Peyer's patch (tissue), 4 donors: ENCODE measurements around the gene IFNA1. TPM values are rescaled to one million over a fixed set of nuclear protein-coding genes. Genes with fewer than 3 reads are reported as not detected.

Experiments
- DNase-seq, 3 donors: peaks; one replicate each; pipeline ENCODE4 v3.0.0-alpha.2; 2017 to 2019
- H3K27ac ChIP-seq, 4 donors: fragments of 200-600 bp; sonication (generic); one replicate each; pipeline ENCODE4 v1.5.1; 2016 to 2019
- H3K27me3 ChIP-seq, 2 donors: fragments of 200-600 bp; sonication (generic); one replicate each; pipeline ENCODE4 v1.5.1; 2019
- H3K36me3 ChIP-seq, 3 donors: fragments of 200-600 bp; sonication (generic); one replicate each; pipeline ENCODE4 v1.5.1; 2016 to 2019
- H3K4me1 ChIP-seq, 4 donors: fragments of 200-600 bp; sonication (generic); one replicate each; pipeline ENCODE4 v1.5.1; 2016 to 2019
- H3K4me3 ChIP-seq, 4 donors: fragments of 200-600 bp; sonication (generic); 1 replicate in 3 of 4; 2 replicates in 1 of 4; pipeline ENCODE4 v1.5.1; 2016 to 2019; ENCODE audit warnings: mild to moderate bottlenecking in 1 of 4
- H3K9me3 ChIP-seq, 4 donors: fragments of 200-600 bp; sonication (generic); one replicate each; pipeline ENCODE4 v1.5.1; 2016 to 2019; ENCODE audit warnings: mild to moderate bottlenecking in 1 of 4
- POLR2A ChIP-seq, 2 donors: fragments of 450-650 bp; IDR thresholded peaks; one replicate each; pipeline ENCODE4 v1.5.1; 2017; ENCODE audit warnings: antibody characterized with exemption in 2 of 2, mild to moderate bottlenecking in 2 of 2, moderate library complexity in 2 of 2
- total RNA-seq, 4 donors: library from RNA; depleted of rRNA; stranded (reverse); fragments of >200 nt; gene quantifications; one replicate each; pipeline ENCODE4 v1.1.0, GENCODE V29; 2016
- TF ChIP-seq, protein P1 (sequence below), 6 experiments: fragments of 450-650 bp in 4 of 6; fragments of 200-600 bp in 2 of 6; sonication (generic) in 1 of 6; IDR thresholded peaks; one replicate each; pipeline ENCODE4 v1.5.1; 2017 to 2019; ENCODE audit warnings: antibody characterized with exemption in 6 of 6, mild to moderate bottlenecking in 3 of 6, moderate library complexity in 1 of 6

The IFNA1 gene
- total RNA-seq, 4 donors from 2014 or later = not detected

DNA sequence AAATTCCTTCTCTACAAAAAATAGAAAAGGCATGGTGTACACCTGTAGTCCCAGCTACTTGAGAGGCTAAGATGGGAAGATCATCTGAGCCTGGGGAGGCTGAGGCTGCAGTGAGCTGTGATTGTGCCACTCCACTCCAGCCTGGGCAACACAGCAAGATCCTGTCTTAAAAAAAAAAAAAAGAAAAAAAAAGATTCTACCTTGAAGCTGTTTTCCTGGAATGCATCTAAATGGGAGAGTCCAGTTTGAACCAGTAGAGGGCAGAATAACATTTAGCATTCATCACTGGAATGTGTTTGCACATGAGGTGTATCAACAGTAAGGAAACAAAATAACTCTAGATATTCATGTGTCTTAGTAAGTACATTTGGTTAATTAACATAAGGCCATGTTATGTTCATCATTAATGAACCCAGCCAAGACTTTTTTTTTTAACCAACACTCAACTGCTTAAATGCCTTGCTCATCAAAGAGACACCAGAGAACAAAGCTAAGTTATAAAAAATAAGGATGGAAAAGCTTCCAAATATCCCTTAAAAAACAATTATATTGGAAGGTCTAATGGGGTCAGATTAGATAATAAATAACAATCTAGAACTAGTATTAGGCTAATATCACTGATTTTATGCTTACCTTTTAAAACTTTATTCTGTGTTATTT lies 25.8 kb downstream of the IFNA1 start:
- Histone ChIP-seq H3K4me1 (no peaks in the 10 kb centered on the region), H3K9me3 (peaks cover 0 to 6% (median 0%) of the 10 kb centered on the region in 4 donors), H3K4me3 (no peak overlapping the region), H3K27me3 (no peaks in the 10 kb centered on the region), H3K27ac (no peak overlapping the region), H3K36me3 (no peaks in the 10 kb centered on the region)
- DNase-seq = no peak
- TF ChIP-seq, protein P1, sequence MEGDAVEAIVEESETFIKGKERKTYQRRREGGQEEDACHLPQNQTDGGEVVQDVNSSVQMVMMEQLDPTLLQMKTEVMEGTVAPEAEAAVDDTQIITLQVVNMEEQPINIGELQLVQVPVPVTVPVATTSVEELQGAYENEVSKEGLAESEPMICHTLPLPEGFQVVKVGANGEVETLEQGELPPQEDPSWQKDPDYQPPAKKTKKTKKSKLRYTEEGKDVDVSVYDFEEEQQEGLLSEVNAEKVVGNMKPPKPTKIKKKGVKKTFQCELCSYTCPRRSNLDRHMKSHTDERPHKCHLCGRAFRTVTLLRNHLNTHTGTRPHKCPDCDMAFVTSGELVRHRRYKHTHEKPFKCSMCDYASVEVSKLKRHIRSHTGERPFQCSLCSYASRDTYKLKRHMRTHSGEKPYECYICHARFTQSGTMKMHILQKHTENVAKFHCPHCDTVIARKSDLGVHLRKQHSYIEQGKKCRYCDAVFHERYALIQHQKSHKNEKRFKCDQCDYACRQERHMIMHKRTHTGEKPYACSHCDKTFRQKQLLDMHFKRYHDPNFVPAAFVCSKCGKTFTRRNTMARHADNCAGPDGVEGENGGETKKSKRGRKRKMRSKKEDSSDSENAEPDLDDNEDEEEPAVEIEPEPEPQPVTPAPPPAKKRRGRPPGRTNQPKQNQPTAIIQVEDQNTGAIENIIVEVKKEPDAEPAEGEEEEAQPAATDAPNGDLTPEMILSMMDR (IDR thresholded peaks at IDR 0.05) = peak in 4 of 6 experiments; percentile 59 to 81 (median 78)
- no peak for TF ChIP-seq POLR2A (IDR thresholded peaks at IDR 0.05)

DNA sequence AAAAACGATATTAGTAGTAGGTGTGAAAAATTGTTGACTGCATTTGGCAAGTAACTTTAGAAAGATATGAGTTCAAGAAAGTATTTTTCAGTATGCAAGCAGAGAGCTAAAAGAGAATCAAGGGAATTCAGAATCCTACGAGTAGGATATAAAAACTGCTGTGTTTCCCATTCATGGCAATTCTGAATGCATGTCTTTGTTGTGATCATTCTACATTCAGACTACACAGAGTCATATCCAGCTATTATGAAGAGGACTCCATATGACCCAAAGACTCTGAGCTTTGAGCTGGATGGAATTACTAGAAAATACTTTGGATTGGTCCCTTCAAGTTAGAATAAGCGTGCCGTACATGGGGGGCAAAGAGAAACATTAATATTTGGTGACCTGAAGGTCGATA lies 29.9 kb downstream of the IFNA1 start:
- TF ChIP-seq, protein P1 (IDR thresholded peaks at IDR 0.05) = no peak
- no peak for TF ChIP-seq POLR2A (IDR thresholded peaks at IDR 0.05)
- H3K36me3 ChIP-seq = no peaks in the 10 kb centered on the region
- H3K4me3 ChIP-seq = no peak overlapping the region
- DNase-seq = no peak
- H3K27me3 ChIP-seq = no peaks in the 10 kb centered on the region
- no peaks in the 10 kb centered on the region for H3K9me3 ChIP-seq
- no peaks in the 10 kb centered on the region for H3K4me1 ChIP-seq
- H3K27ac ChIP-seq = no peak overlapping the region

DNA sequence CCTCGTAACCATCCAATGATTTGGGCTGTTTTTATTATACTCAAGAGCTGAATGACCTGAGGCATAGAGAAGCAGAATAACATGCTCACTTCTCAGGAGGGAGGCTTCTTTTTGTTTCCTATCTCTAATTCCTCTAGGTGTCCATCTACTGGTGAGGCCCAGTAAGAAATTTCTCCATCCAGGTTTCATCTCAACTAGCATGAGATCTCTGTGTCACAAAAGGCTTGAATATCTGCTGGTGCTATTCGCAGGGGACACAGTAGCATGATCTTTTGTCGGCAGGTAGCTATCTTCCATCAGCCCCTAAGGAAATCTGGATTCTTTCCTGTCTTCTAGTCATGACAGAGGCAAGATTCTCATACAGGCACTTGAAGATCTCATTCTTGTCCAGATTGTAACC lies 33.0 kb downstream of the IFNA1 start:
- Histone ChIP-seq H3K4me3 (no peak overlapping the region), H3K36me3 (no peaks in the 10 kb centered on the region), H3K4me1 (no peaks in the 10 kb centered on the region), H3K9me3 (no peaks in the 10 kb centered on the region), H3K27ac (no peak overlapping the region), H3K27me3 (no peaks in the 10 kb centered on the region)
- DNase-seq = no peak
- no peak for TF ChIP-seq POLR2A (IDR thresholded peaks at IDR 0.05)
- TF ChIP-seq, protein P1 (IDR thresholded peaks at IDR 0.05) = no peak

DNA sequence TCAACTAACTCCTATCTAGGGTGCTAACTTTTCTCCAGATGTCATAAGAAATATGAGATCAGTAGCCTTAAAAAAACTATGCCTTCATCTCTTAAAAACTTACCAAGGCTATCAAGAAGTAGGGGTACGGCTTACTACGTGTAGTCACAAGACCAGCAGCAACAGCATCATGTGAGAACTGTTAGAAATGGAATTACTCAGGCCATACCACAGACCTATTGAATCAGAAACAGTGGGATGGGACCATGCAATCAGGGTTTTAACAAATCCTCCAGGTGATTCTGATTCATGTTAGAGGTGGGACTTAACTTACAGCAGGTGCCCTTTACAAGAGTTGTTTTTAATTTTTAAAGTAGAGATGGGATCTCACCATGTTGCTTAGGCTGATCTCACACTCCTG lies 37.2 kb downstream of the IFNA1 start:
- H3K9me3 ChIP-seq = no peaks in the 10 kb centered on the region
- H3K27ac ChIP-seq = no peak overlapping the region
- no peaks in the 10 kb centered on the region for H3K4me1 ChIP-seq
- H3K36me3 ChIP-seq = no peaks in the 10 kb centered on the region
- no peak for DNase-seq
- no peaks in the 10 kb centered on the region for H3K27me3 ChIP-seq
- H3K4me3 ChIP-seq = no peak overlapping the region
- TF ChIP-seq POLR2A (IDR thresholded peaks at IDR 0.05) = no peak
- TF ChIP-seq, protein P1 (IDR thresholded peaks at IDR 0.05) = no peak

DNA sequence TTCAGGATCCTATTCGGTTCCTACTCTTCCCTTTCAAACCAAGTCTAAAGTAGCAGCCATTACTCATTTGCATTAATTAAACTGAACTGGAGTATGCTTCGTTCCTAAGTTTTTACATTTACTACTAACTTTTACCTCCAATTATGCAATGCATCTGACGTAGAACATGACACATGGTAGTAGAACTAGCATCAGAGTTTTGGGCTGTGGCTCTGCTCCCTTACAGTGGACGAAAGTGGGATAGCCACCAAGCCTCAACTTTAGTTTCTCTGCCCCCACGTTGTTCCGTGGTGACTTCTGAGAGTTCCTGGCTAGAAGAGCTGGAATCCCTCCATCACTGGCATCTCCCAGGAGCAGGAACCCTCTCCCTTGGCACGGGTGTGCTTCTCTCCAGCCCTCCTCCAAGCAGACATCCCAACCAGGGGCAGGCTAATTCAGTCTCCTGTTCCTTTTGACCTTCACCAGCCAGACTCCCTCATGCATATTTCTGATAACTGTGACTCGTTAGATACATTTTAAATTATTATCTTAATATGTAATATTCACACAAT lies 39.0 kb downstream of the IFNA1 start:
- DNase-seq = no peak
- H3K4me1 ChIP-seq = no peaks in the 10 kb centered on the region

More for the DNA sequence above, 39.0 kb downstream of the IFNA1 start:
- no peak overlapping the region for H3K4me3 ChIP-seq
- no peak overlapping the region for H3K27ac ChIP-seq
- no peaks in the 10 kb centered on the region for H3K9me3 ChIP-seq
- no peak for TF ChIP-seq POLR2A (IDR thresholded peaks at IDR 0.05)
- TF ChIP-seq, protein P1 (IDR thresholded peaks at IDR 0.05) = no peak
- no peaks in the 10 kb centered on the region for H3K36me3 ChIP-seq
- no peaks in the 10 kb centered on the region for H3K27me3 ChIP-seq
